HG03280 (cell line): ENCODE data around the gene PRKCD.

ENCODE experiments used
- ATAC-seq: cut with Tn5 transposase; IDR thresholded peaks from one replicate; pipeline ENCODE4 v1.9.1; 2021; ENCODE audit warnings: mild to moderate bottlenecking, moderate library complexity; ENCODE audit not compliant: unreplicated experiment

Gene PRKCD

GRCh38 chr3:53229606-53230005, 68.6 kb downstream of the PRKCD start:
- ATAC-seq, result no peak

DNA sequence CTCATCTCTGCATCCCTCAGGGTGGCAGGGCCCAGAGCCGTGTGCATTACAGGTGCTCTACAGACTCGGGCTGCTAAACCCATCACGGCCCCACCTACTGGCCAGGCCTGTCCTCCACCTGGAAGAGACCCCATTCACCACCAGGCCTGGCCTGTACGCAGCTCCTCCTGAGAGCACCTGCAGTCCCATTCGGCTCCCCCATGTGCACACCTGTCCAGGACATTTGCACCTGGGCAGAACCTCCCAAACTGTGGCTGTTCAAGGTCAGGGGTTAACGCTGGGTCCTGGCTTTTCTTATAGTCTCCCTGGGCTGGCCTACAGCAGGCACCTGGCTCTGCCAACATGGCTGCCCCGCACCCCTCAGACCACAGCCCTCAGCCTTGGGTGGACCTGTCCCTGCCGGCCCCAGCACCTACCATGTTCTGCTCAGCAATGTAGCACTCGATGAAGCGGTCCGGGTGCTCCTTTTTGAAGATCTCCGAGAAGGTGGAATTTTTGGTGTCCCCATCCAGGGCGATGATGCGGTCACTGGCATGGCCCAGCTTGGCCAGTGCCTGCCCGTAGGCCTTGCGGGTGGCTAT, 69.1 kb downstream of the PRKCD start:
- no peak for ATAC-seq

DNA sequence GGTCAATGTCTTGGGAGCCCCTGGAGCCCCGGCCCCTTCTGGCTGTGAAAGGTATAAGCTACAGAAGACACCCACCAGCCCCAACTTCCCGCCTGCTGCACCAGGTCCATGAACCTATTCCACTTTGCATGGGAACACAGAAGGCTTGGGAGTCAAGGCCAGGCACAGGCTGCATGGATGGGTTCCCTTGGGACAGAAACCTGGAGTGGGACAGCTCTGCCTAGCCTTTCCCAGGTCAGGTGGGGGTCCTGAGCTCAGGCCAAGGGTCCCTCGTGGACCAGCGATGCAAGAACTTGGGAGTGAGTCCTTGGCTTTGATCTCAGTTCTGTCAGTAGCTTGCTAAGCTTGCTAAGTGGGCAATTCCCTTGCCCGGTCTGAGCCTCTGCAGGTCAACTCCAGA, 69.8 kb downstream of the PRKCD start:
- ATAC-seq, result no peak

DNA sequence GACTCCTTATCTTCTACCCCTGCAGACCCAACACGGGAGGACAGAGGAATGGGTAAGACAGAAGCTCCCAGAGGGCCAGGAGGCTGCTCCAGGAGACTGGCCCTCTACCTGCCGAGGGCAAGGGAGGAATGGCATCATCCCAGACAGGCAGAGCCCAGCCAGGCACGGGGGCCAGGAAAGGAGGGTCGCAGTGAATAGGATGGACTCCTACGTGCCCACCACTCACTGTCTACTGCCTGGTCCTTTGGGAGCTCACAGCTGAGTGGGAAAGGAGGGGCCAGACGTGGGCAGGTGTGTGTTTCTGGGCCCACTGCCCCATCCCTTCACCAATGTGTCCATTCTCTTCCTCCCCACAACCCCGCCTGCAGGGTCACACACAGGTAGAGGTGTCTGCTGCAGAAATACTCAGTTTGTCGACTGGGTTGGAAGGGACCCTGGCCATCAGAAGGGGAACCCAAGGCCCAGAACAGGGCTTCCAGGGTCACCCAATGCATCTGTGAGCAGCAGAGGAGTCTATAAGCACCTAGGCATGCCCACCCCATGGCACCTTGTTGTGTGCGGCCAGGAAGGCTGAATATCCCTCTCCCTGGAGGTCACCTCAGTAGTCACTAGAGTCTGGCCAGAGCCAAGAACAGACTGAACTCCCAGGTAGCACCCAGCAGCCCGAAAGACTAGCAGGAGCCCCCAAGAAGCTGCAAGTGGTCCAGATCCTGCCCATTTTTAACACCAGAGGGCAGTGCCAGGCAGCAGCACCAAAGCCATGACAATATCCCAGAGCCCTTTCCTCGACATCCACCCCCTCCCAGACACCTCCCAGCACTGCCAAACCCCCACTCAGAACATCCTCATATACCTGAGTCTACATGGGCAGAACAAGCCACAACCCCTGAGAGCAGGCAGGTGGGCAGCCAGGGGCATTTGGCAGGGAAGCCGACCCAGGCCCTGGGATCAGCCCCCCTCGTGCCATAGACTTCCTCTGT, 70.8 kb downstream of the PRKCD start:
- ATAC-seq, result no peak

DNA sequence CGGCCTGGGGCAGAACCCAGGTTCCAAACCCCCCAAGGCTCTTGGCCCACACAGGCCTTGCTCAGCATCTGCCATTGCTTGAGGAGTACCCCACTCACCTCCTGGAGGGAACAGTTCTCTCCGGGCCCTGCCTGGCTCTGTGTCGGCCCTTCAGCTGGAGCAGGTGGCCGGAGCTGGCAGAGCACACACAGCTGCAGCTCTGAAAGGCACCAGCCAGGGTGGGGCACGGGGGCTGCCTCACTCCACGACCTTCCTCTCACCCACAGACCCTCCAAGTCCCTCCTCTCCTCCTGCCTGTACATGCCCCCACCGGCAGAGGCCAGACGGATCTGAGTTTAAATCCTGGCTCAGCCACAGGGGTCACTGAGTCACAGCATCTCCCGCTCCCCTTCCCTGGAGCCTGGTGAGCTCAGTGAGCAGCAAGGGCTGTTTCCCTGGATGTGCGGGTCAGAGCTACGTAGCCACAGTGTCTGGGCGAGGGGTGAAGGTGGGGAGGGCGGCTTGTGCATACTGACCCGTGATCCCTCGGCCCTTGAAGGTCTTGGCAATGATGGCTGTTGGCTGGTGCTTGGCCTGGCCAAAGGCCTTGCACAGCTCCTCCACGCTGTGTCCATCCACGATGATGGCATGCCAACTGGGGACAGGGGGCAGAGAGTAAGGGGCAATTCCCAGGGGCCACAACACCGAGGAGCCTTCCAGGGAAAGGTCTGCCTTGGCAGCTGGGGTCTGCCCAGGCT, 71.8 kb downstream of the PRKCD start:
- no peak for ATAC-seq

DNA sequence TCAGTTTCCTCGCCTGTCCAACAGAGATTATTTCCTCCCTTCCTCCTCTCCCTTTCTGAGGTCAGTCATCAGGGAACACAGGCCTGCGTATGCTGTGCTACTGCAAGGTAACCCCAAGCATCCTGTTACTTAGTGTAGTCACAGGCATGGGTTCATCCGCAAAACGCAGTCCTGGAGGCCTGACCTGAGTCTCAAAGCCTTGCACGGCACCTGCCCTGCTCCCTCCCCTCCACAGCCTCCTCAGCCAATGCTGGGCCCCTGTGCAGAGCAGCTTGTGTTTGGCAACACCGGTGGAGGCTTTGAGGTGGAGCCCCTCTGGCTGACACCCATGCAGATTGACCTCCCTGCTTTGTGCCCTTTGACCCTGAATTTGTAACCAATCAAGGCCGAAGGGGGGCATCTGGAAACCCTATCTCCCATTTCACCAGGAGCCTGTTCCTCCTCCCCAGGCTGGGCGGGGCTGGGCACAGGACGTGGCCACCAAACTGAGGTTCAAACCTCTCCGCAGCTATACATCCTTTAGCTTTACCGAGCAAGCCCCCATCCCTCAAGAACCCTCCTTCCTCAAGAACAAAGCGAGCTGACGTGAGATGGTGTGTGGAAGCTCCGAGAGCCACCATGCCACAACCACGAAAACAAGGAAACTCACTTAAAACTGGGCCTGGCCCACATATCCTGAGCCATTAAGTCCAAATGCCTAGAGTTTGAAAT, 73.3 kb downstream of the PRKCD start:
- ATAC-seq, result no peak

DNA sequence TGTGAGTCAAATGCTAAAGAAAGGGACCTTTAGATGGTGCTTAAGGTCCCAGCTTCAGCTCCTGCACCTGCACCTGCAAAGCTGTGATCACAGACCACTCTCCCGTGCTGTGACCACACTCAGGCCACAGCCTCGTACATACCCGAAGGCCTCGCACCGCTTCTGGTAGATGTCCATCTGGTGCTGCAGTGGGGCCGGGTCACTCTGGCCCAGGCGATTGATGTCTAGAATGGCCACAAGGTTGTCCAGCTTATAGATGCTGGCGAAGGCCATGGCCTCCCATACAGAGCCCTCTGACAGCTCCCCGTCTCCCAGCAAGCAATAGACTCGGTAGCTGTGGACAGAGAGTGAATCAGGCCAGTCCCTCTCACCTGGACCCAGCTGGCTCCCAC, 73.8 kb downstream of the PRKCD start:
- no peak for ATAC-seq

DNA sequence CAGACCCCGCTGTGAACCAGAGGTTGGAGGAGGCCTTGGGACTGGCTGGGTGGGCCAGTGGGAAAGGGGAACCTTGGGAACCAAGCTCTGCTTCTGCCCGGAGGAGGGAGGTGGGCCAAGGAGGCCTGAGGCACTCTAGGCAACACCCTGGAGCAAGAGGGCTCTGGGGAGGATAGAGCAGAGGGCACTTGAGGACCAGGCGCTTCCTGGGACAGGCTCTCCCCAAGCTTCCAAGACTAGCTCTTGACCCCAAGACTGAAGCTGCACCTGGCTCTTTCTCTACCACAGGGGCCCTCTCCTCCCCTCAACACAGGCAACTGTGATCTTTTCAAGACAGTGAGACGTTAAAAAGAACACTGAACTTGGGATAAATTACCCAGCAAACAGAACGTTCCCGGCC, 74.5 kb downstream of the PRKCD start:
- ATAC-seq, result no peak

DNA sequence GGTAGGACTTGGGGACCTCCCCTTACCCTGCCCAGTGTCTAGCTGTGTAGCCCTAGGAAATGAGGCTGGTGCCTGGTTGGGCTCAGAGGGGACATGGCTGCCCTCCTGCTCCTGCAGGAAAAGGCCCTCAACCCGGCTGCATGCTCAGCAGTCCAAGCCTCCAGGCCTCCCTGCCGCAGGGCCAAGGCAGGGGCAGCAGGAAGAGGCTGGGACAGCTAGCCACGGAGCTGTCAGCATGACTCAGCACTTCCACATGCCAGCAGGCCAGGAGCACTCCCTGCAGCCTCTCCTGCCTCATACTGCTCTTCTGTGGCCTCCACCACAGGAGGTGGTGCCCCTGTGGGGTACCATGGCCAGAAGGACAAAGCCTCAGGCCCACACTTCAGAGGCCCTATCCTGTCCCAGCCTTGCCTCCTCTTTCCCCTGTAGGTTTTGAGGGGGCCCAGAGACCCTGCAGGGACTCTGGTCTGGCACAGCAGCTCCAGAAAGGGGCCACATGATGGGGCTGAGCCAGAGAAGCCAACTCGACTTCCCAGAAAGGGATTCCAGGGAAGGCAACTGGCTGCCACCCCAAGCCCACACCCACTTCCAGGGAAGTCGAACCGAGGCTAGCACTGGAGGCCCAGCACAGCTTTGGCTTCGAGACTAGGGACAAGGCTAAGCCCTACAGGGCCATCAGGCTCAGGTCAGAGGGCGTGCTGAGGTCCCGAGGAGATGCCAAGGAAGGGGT, 75.3 kb downstream of the PRKCD start:
- no peak for ATAC-seq

DNA sequence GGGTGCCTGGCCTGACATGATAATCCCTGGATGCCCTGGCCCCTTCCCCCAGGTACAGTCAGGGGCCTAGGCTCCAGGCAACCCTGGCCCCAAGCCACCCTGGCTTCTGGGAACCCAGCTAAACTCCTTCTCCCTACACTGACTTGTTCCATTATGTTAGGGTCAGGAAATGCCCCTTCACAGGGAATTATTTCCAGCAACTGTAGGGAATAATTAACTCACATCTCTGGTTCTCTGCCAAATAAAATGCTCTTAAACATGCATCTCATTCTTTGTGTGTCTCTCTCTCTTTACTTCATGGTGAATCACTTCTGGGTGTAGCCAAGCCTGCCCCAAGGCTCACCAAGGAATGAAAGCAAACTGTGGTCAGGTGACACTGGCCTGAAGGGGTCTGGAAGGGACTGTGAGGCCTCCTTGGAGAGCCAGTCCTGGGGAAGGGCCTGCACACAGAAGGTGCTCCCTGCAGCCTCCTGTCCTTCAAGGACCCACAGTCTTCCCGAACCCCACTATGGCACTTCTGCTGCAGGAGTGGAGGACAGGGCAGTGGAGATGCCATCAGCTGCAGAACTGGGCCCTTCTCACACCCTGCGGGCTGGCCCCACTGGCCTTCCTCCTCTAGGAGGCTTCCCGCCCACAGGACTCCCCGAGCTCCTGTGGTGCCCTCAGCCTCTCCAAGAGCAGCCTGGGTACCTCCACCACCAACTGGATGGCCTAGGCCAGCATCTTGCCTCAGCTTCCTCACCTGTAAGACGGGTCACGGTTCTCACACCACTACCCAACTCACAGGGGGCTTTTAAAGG, 77.2 kb downstream of the PRKCD start:
- no peak for ATAC-seq

DNA sequence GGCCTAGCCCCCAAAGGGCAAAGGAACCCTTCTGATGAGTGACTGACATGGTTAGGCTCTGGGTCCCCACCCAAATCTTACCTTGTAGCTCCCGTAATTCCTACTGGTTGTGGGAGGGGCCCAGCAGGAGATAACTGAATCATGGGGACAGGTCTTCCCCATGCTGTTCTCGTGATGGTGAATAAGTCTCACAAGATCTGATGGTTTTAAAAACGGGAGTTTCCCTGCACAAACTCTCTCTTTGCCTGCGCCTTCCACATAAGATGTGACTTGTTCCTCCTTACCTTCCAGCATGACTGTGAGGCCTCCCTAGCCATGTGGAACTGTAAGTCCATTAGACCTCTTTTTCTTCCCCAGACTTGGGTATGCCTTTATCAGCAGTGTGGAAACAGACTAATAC, 77.9 kb downstream of the PRKCD start:
- ATAC-seq, result no peak

DNA sequence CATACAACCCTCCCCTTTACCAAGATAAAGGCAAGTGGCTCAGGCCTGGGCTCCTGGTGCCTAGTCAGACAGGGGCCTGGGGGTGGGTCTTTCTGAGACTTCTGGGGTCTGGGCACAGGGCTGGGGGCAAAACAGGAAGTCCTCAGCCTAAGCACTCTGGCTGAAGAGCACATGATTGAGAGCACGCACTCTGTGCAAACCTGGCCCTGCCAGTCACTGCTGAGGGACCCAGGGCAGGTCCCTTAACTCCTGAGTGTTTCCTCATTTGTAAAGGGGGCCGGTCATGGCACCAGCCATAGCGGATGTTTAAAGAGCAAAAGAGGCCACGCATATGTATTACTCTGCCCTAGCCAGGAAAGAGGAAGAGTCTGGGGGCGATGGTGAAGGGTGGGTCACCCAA, 78.8 kb downstream of the PRKCD start:
- ATAC-seq, result no peak

- ATAC-seq, result no peak
These were observed 80.3 kb downstream of the PRKCD start for GRCh38 chr3:53240989-53241972.

DNA sequence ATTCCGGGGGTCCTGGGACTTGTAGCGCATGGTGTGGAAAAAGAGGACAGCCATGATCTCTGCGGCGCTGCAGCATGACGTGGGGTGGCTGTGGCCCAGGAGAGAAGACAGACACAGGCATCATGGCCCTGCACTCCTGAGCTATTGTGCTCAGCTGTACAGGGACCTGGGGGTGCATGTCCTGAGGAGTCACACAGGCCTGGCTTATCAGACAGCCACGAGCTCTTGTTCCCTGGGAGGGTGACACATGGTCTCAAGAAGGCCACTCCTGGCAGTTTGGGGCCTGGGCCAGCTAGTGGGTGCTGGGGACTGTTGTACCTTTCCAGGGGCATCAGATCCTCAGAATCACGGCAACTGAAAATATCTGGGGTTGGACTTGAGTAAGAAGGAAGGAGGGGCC, 81.1 kb downstream of the PRKCD start:
- no peak for ATAC-seq
